ENCODE results near the gene PGM5.

The PGM5 gene

DNA sequence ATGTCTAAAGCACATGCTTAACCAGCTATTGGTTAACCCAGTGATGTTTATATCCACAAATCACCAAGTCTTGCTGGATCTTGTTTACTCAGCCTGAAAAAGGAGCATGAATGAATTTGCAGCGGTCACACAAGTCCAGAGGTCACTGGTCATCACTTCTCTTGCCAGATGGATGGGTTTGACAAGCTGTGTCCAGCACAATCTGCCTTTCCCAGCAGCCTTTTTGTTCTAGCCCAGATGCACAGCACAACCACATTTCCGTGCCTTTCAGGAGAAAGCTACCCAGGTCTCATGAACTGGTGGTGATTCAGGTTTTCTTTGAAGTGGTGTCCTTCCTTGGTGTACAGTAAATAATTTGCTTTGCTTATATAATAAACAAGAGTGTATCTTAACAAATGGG lies 152.1 kb downstream of the PGM5 start:
- Histone ChIP-seq H3K9ac (ENCODE audit: low read length) (no peak overlapping the region), H3K4me1 (ENCODE audit: low read length) (peaks cover 30% of the 10 kb centered on the region), H3K4me2 (ENCODE audit: low read length) (no peak overlapping the region), H3K36me3 (replicated peaks; ENCODE audit: low read depth, low read length) (no peaks in the 10 kb centered on the region), H3K27me3 (ENCODE audit: low read depth, low read length) (no peaks in the 10 kb centered on the region), H3K4me3 (ENCODE audit: low read length) (no peak overlapping the region), H2AFZ (ENCODE audit: low read depth, low read length) (no peak overlapping the region), H3K79me2 (ENCODE audit: low read length) (no peaks in the 10 kb centered on the region), H3K27ac (ENCODE audit: low read length) (no peak overlapping the region), H4K20me1 (ENCODE audit: insufficient read depth, low read length) (no peaks in the 10 kb centered on the region), H3K9me3 (ENCODE audit: insufficient read depth, low read length) (no peaks in the 10 kb centered on the region)
- TF ChIP-seq, protein P1, sequence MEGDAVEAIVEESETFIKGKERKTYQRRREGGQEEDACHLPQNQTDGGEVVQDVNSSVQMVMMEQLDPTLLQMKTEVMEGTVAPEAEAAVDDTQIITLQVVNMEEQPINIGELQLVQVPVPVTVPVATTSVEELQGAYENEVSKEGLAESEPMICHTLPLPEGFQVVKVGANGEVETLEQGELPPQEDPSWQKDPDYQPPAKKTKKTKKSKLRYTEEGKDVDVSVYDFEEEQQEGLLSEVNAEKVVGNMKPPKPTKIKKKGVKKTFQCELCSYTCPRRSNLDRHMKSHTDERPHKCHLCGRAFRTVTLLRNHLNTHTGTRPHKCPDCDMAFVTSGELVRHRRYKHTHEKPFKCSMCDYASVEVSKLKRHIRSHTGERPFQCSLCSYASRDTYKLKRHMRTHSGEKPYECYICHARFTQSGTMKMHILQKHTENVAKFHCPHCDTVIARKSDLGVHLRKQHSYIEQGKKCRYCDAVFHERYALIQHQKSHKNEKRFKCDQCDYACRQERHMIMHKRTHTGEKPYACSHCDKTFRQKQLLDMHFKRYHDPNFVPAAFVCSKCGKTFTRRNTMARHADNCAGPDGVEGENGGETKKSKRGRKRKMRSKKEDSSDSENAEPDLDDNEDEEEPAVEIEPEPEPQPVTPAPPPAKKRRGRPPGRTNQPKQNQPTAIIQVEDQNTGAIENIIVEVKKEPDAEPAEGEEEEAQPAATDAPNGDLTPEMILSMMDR (IDR thresholded peaks at IDR 0.05; ENCODE audit: low read depth, low read length) = no peak
- TF ChIP-seq EZH2phosphoT487 (IDR thresholded peaks at IDR 0.05; ENCODE audit: low read depth) = no peak

DNA sequence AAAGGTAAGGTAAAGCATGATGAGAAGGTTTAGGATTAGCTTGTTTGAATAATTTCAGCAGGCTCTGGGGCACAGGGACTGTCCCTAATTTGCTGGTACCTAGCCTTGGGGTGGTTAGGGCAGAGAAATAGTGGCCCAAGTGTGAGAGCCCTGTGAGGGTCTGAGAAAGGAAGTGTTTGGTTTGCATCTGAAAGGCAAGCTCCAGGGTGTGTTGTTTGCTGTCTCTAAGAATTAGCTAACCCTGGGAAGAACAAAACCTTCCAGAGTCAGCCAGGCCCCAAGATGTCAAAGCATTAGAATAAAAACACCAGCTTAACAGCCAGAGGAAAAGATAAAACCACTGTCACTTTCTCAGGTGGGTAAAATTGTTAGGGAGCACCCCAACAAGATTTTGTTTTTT lies 153.3 kb downstream of the PGM5 start:
- H3K9me3 ChIP-seq (ENCODE audit: insufficient read depth, low read length) = no peaks in the 10 kb centered on the region
- H4K20me1 ChIP-seq (ENCODE audit: insufficient read depth, low read length) = no peaks in the 10 kb centered on the region
- H3K4me2 ChIP-seq (ENCODE audit: low read length) = no peak overlapping the region
- no peak overlapping the region for H3K9ac ChIP-seq (ENCODE audit: low read length)
- no peaks in the 10 kb centered on the region for H3K79me2 ChIP-seq (ENCODE audit: low read length)
- no peak overlapping the region for H2AFZ ChIP-seq (ENCODE audit: low read depth, low read length)
- H3K4me3 ChIP-seq (ENCODE audit: low read length) = no peak overlapping the region
- H3K27me3 ChIP-seq (ENCODE audit: low read depth, low read length) = no peaks in the 10 kb centered on the region
- H3K27ac ChIP-seq (ENCODE audit: low read length) = no peak overlapping the region
- H3K36me3 ChIP-seq (replicated peaks; ENCODE audit: low read depth, low read length) = no peaks in the 10 kb centered on the region
- TF ChIP-seq EZH2phosphoT487 (IDR thresholded peaks at IDR 0.05; ENCODE audit: low read depth) = no peak
- TF ChIP-seq, protein P1 (IDR thresholded peaks at IDR 0.05; ENCODE audit: low read depth, low read length) = no peak
- peaks cover 36% of the 10 kb centered on the region for H3K4me1 ChIP-seq (ENCODE audit: low read length)

DNA sequence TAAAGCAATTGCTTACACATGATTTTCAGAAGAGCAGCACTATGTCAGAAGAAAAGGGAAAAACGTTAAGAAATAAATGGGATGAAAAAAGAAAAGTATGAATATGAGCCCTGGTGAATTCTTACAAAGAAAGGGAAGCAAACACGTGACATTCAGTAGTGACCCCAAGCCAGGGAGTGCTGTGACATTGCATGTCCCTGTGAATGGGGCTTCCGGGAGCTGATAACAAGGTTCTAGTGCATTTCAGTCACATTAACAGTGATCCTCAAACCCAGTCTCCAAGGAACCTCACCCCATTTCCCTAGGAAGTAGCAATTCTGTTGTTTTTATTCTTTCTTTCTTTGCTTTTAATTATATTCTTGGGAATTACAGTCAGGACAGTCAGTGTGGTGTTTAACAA lies 157.0 kb downstream of the PGM5 start:
- Histone ChIP-seq H3K79me2 (ENCODE audit: low read length) (no peaks in the 10 kb centered on the region), H3K27me3 (ENCODE audit: low read depth, low read length) (0 out of 2 replicates have a peak, but pooled peaks cover 3% of the 10 kb centered on the region), H4K20me1 (ENCODE audit: insufficient read depth, low read length) (no peaks in the 10 kb centered on the region), H2AFZ (ENCODE audit: low read depth, low read length) (no peak overlapping the region), H3K4me2 (ENCODE audit: low read length) (no peak overlapping the region), H3K36me3 (replicated peaks; ENCODE audit: low read depth, low read length) (no peaks in the 10 kb centered on the region), H3K9ac (ENCODE audit: low read length) (no peak overlapping the region), H3K4me1 (ENCODE audit: low read length) (peaks cover 16% of the 10 kb centered on the region), H3K27ac (ENCODE audit: low read length) (no peak overlapping the region), H3K4me3 (ENCODE audit: low read length) (no peak overlapping the region), H3K9me3 (ENCODE audit: insufficient read depth, low read length) (peaks cover 6% of the 10 kb centered on the region; the same call in 1 of the 2 replicates)
- no peak for TF ChIP-seq EZH2phosphoT487 (IDR thresholded peaks at IDR 0.05; ENCODE audit: low read depth)
- TF ChIP-seq, protein P1 (IDR thresholded peaks at IDR 0.05; ENCODE audit: low read depth, low read length) = no peak

DNA sequence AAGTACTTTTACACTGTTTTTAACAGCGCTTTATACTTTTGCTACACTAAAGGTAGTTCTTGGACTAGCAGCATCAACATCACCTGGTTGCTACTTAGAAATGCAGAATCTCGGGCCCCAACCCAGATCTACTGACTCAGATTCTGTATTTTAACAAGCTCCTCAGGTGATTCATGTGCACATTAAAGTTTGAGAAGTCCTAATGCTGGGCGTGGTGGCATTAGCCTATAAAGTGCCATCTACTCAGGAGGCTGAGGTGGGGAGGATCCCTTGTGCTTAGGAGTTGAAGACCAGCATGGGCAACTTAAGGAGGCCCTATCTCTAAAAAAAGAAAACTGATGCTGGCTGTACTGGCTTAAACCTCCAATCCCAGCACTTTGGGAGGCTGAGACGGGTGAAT lies 157.6 kb downstream of the PGM5 start:
- H3K27ac ChIP-seq (ENCODE audit: low read length) = no peak overlapping the region
- no peak overlapping the region for H3K4me2 ChIP-seq (ENCODE audit: low read length)
- peaks cover 7% of the 10 kb centered on the region; the same call in 1 of the 2 replicates for H3K9me3 ChIP-seq (ENCODE audit: insufficient read depth, low read length)
- no peaks in the 10 kb centered on the region for H3K79me2 ChIP-seq (ENCODE audit: low read length)
- no peak for TF ChIP-seq EZH2phosphoT487 (IDR thresholded peaks at IDR 0.05; ENCODE audit: low read depth)
- TF ChIP-seq, protein P1 (IDR thresholded peaks at IDR 0.05; ENCODE audit: low read depth, low read length) = no peak
- H3K4me1 ChIP-seq (ENCODE audit: low read length) = peaks cover 16% of the 10 kb centered on the region
- H2AFZ ChIP-seq (ENCODE audit: low read depth, low read length) = no peak overlapping the region
- H3K27me3 ChIP-seq (ENCODE audit: low read depth, low read length) = 0 out of 2 replicates have a peak, but pooled peaks cover 4% of the 10 kb centered on the region
- no peak overlapping the region for H3K9ac ChIP-seq (ENCODE audit: low read length)
- no peaks in the 10 kb centered on the region for H4K20me1 ChIP-seq (ENCODE audit: insufficient read depth, low read length)
- no peak overlapping the region for H3K4me3 ChIP-seq (ENCODE audit: low read length)
- H3K36me3 ChIP-seq (replicated peaks; ENCODE audit: low read depth, low read length) = no peaks in the 10 kb centered on the region

Measured in OCI-LY3 (cell line).